Keratinocyte (primary cell): Measurements from ENCODE around the gene STK17A. TPM values are rescaled to one million over a fixed set of nuclear protein-coding genes. Genes with fewer than 3 reads are reported as not detected.

Experiments used
- DNase-seq: peaks from one replicate; pipeline ENCODE4 v3.0.0-alpha.2; 2011; ENCODE audit warnings: low read depth, missing footprints, low spot score
- FAIRE-seq: peaks from 2 replicates; lab custom pipeline; 2011; peaks lifted over from hg19 to GRCh38; lab: Jason Lieb, UNC
- H2AFZ ChIP-seq: 2 replicates; pipeline ENCODE4 v1.6.0; 2012; ENCODE audit warnings: low read length, control low read depth, inconsistent platforms; ENCODE audit not compliant: control insufficient read depth
- H3K27ac ChIP-seq: 2 replicates; pipeline ENCODE4 v1.5.1; 2011; ENCODE audit warnings: low read length; ENCODE audit not compliant: control insufficient read depth, insufficient read depth
- H3K27me3 ChIP-seq: 3 replicates; pipeline ENCODE4 v1.6.0; 2011; ENCODE audit warnings: low read length; ENCODE audit not compliant: control insufficient read depth, insufficient read depth; ENCODE audit errors: extremely low read depth
- H3K36me3 ChIP-seq, 2 experiments: 2 replicates in 1 of 2; 3 replicates in 1 of 2; pipeline ENCODE4 v1.5.1; 2011; ENCODE audit warnings: low read length in 2 of 2, mild to moderate bottlenecking in 1 of 2; ENCODE audit not compliant: control insufficient read depth in 2 of 2, insufficient read depth in 2 of 2; ENCODE audit errors: extremely low read depth in 1 of 2
- H3K4me1 ChIP-seq: 3 replicates; pipeline ENCODE4 v1.5.1; 2011; ENCODE audit warnings: low read length; ENCODE audit not compliant: control insufficient read depth, insufficient read depth; ENCODE audit errors: extremely low read depth
- H3K4me2 ChIP-seq: 3 replicates; pipeline ENCODE4 v1.6.0; 2011; ENCODE audit warnings: low read depth, low read length; ENCODE audit not compliant: control insufficient read depth, insufficient read depth; ENCODE audit errors: extremely low read depth
- H3K4me3 ChIP-seq, 3 experiments: fragments of 200-600 bp in 1 of 3; sonication (generic) in 1 of 3; 2 replicates in 2 of 3; 3 replicates in 1 of 3; pipeline ENCODE4 v1.5.1; 2011 to 2016; ENCODE audit warnings: low read length in 3 of 3, mild to moderate bottlenecking in 3 of 3, control low read depth in 2 of 3, inconsistent platforms in 1 of 3, low read depth in 1 of 3, mixed read lengths in 1 of 3, mixed run types in 1 of 3, moderate library complexity in 1 of 3; ENCODE audit not compliant: control insufficient read depth in 2 of 3, insufficient read depth in 2 of 3; ENCODE audit errors: extremely low read depth in 1 of 3
- H3K79me2 ChIP-seq: 2 replicates; pipeline ENCODE4 v1.6.0; 2012; ENCODE audit warnings: low read length; ENCODE audit not compliant: control insufficient read depth, insufficient read depth
- H3K9ac ChIP-seq: 3 replicates; pipeline ENCODE4 v1.6.0; 2011; ENCODE audit warnings: low read length; ENCODE audit not compliant: control insufficient read depth, insufficient read depth; ENCODE audit errors: extremely low read depth
- H3K9me1 ChIP-seq: 3 replicates; pipeline ENCODE4 v1.6.0; 2011; ENCODE audit warnings: low read length; ENCODE audit not compliant: control insufficient read depth, insufficient read depth; ENCODE audit errors: extremely low read depth
- H3K9me3 ChIP-seq: 2 replicates; pipeline ENCODE4 v1.5.1; 2012; ENCODE audit warnings: low read depth, low read length; ENCODE audit not compliant: control insufficient read depth
- H4K20me1 ChIP-seq: 3 replicates; pipeline ENCODE4 v1.6.0; 2011; ENCODE audit warnings: low read length; ENCODE audit not compliant: control insufficient read depth, insufficient read depth; ENCODE audit errors: extremely low read depth
- EZH2 ChIP-seq: IDR thresholded peaks from one replicate; pipeline ENCODE4 v1.6.1; 2012; ENCODE audit warnings: inconsistent platforms, mild to moderate bottlenecking, low read length, moderate library complexity
- dilution Hi-C: fragments of 300-500 bp; cut with MboI; formaldehyde crosslinking; loops from one replicate; pipeline ENCODE4 v1.7.0; 2020; ENCODE audit warnings: low sequenced_read_pairs; ENCODE audit not compliant: extremely low pct_ligation_motif_present
- polyA plus RNA-seq, 5 experiments: library from polyadenylated mRNA; depleted of rRNA in 3 of 5; stranded (reverse) in 3 of 5; stranded (forward) in 1 of 5; unstranded in 1 of 5; fragments of >200 nt; gene quantifications; 1 replicate in 1 of 5; 2 replicates in 3 of 5; 3 replicates in 1 of 5; pipeline versions ENCODE4 v1.2.1 to v1.2.3, GENCODE V29; 2011 to 2012; ENCODE audit warnings: missing spikeins in 2 of 5, low read depth in 1 of 5, low replicate concordance in 1 of 5
- TF ChIP-seq, protein P1 (sequence below), 3 experiments: IDR thresholded peaks in 1 of 3; conservative IDR thresholded peaks in 1 of 3; optimal IDR thresholded peaks in 1 of 3; 2 replicates in 2 of 3; 3 replicates in 1 of 3; pipeline versions ENCODE3 to v1.5.1; 2011; ENCODE audit warnings: low read length in 3 of 3, mild to moderate bottlenecking in 3 of 3, moderate library complexity in 2 of 3, control low read depth in 1 of 3, inconsistent platforms in 1 of 3; ENCODE audit not compliant: insufficient read depth in 2 of 3; ENCODE audit errors: extremely low read depth in 1 of 3

The STK17A gene
- polyA plus RNA-seq, 1 donor (not counting 4 experiments of a cell fraction or from before 2014, with no cell fraction given): 81.3 TPM

DNA sequence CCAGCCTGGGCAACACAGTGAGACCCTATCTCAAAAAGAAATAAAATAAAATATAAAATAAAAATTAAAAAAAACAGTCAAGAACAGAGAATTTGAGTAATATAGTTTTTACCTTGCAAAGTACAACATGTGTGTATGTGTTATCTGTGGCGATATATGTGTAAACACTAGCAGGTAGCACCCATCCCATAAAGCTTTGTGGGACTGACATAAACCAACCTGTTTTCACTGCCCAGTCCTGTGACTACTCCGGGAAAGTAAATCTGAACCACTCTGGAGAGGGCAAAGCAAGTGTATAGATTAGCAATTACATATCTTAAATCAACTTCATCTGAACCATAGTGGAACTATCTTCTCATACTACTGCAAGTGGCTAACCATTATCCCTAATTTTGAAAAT lies 74.1 kb downstream of the STK17A start:
- DNase-seq (no peak), FAIRE-seq (no peak)
- Histone ChIP-seq H3K9me3 (no peaks in the 10 kb centered on the region), H3K9ac (no peak overlapping the region), H3K79me2 (peaks cover 22% of the 10 kb centered on the region), H3K4me2 (no peak overlapping the region), H3K4me1 (peaks cover 34% of the 10 kb centered on the region), H3K36me3 (no peaks in the 10 kb centered on the region), H4K20me1 (no peaks in the 10 kb centered on the region), H3K27me3 (no peaks in the 10 kb centered on the region), H3K9me1 (no peaks in the 10 kb centered on the region), H3K4me3 (no peak overlapping the region), H3K27ac (no peak overlapping the region), H2AFZ (no peak overlapping the region)
- TF ChIP-seq, protein P1, sequence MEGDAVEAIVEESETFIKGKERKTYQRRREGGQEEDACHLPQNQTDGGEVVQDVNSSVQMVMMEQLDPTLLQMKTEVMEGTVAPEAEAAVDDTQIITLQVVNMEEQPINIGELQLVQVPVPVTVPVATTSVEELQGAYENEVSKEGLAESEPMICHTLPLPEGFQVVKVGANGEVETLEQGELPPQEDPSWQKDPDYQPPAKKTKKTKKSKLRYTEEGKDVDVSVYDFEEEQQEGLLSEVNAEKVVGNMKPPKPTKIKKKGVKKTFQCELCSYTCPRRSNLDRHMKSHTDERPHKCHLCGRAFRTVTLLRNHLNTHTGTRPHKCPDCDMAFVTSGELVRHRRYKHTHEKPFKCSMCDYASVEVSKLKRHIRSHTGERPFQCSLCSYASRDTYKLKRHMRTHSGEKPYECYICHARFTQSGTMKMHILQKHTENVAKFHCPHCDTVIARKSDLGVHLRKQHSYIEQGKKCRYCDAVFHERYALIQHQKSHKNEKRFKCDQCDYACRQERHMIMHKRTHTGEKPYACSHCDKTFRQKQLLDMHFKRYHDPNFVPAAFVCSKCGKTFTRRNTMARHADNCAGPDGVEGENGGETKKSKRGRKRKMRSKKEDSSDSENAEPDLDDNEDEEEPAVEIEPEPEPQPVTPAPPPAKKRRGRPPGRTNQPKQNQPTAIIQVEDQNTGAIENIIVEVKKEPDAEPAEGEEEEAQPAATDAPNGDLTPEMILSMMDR (optimal IDR thresholded peaks at IDR 0.05 in 1 of 3, IDR thresholded peaks at IDR 0.05 in 1 of 3, conservative IDR thresholded peaks at IDR 0.05 in 1 of 3; ENCODE audit: extremely low read depth in 1 of 3, insufficient read depth in 2 of 3, low read length in 3 of 3): no peak
- dilution Hi-C loops: no loop called here

DNA sequence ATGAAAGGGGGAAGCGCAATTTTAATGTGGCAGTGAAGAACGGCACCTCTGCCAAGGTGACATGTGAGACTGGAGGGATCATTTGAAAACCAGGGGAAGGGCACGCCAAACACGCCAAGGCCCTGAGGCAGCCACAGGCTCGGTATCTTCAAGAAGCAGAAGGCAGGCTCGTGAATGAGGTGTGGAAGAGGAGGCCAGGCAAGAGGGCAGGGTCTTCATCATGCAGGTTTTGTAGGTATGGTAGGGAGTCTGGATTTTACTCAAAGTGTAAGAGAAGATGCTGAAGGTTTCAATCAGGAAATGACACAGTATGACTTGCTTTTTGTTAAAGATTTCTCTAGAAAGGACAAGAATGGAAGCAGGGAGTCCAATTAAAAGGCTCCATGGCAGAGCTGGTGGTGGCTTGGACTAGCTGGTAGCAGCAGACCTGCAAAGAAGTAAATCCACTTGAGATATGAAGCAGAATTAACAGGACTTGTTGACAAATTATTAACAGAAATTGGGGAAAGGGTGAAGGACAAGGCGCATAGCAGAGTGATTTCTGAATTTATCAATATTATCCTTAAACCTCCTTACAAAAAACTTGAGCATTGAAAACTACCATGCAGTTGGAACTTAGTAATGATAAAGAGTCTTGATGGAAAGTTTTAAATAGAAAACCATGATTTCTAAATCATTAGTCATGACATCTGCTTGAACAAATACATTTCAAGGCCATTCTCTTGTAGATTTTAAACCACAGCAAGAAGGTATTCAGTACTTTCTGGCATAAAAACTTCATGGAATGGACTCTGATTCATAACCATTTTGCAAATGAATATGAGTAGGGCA lies 76.0 kb downstream of the STK17A start:
- FAIRE-seq: peak; percentile 87
- peak; percentile 30 for DNase-seq

More for the DNA sequence above, 76.0 kb downstream of the STK17A start:
- dilution Hi-C loops: no loop called here
- no peak for TF ChIP-seq EZH2
- TF ChIP-seq, protein P1 (optimal IDR thresholded peaks at IDR 0.05 in 1 of 3, IDR thresholded peaks at IDR 0.05 in 1 of 3, conservative IDR thresholded peaks at IDR 0.05 in 1 of 3; ENCODE audit: extremely low read depth in 1 of 3, insufficient read depth in 2 of 3, low read length in 3 of 3): no peak
- H3K4me3 ChIP-seq: no peak overlapping the region
- H4K20me1 ChIP-seq: no peaks in the 10 kb centered on the region
- H3K27me3 ChIP-seq: no peaks in the 10 kb centered on the region
- H3K4me2 ChIP-seq: peak overlapping the region; percentile 61
- no peak overlapping the region for H3K9ac ChIP-seq
- H3K4me1 ChIP-seq: peaks cover 34% of the 10 kb centered on the region
- H3K36me3 ChIP-seq: no peaks in the 10 kb centered on the region
- peaks cover 21% of the 10 kb centered on the region for H3K79me2 ChIP-seq
- no peaks in the 10 kb centered on the region for H3K9me1 ChIP-seq
- peak overlapping the region; percentile 62 for H3K27ac ChIP-seq
- H3K9me3 ChIP-seq: no peaks in the 10 kb centered on the region
- H2AFZ ChIP-seq: no peak overlapping the region
